GM12801 (cell line): ENCODE measurements around the gene MCC.

Experiments used
- TF ChIP-seq, protein P1 (sequence below): IDR thresholded peaks from one replicate; pipeline ENCODE4 v1.5.1; 2011; ENCODE audit warnings: control low read depth; ENCODE audit not compliant: insufficient read length; ENCODE audit errors: extremely low read depth

MCC gene

GRCh38 chr5:113195251-113195650 lies 293.0 kb downstream of the MCC start:
- TF ChIP-seq, protein P1, sequence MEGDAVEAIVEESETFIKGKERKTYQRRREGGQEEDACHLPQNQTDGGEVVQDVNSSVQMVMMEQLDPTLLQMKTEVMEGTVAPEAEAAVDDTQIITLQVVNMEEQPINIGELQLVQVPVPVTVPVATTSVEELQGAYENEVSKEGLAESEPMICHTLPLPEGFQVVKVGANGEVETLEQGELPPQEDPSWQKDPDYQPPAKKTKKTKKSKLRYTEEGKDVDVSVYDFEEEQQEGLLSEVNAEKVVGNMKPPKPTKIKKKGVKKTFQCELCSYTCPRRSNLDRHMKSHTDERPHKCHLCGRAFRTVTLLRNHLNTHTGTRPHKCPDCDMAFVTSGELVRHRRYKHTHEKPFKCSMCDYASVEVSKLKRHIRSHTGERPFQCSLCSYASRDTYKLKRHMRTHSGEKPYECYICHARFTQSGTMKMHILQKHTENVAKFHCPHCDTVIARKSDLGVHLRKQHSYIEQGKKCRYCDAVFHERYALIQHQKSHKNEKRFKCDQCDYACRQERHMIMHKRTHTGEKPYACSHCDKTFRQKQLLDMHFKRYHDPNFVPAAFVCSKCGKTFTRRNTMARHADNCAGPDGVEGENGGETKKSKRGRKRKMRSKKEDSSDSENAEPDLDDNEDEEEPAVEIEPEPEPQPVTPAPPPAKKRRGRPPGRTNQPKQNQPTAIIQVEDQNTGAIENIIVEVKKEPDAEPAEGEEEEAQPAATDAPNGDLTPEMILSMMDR = no peak

- TF ChIP-seq, protein P1 = no peak
Measured at GRCh38 chr5:113194591-113194990, 293.7 kb downstream of the MCC start.

GRCh38 chr5:113194125-113194524 lies 294.1 kb downstream of the MCC start:
- TF ChIP-seq, protein P1 = no peak

GRCh38 chr5:113193311-113193978 lies 294.8 kb downstream of the MCC start:
- TF ChIP-seq, protein P1 = no peak

DNA sequence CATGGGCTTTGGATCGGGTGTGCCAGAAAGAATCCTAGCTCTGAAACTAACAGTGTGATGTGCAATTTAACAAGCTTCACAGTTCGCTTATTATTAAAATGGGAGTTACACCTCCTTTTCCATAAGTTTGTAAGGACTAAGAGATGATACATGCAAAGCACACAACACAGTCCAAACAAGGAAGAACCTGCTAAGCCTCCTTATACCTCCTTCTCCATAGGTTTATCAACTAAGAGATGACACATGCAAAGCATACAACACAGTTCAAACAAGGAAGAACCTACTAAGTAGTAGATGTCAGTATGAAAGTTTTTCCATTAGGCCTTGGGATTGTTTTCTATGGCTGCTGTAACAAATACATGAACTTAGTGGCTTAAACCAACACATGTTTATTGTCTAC lies 295.7 kb downstream of the MCC start:
- TF ChIP-seq, protein P1 = no peak

GRCh38 chr5:113190347-113190746 lies 297.9 kb downstream of the MCC start:
- TF ChIP-seq, protein P1 = no peak

DNA sequence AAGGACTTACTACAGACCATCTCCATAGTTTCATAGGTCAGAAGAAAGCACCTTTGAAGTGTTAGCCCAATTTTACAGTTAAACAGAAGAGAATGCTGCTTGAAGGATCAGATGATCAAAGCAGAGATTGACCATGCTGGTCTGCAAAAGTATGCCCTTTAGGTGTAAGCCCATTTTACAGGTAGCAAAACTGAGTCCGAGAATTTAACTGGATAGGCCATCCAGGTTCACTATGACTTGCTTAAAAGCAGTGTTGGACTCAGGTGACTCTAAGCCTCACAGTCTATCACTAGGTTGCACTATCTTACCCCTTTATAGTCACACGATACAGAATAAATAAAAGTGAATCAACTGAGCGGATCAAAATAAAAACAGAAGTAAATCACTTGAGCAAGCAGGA lies 299.0 kb downstream of the MCC start:
- TF ChIP-seq, protein P1 = no peak
